ENCODE measurements around the gene HPS5.

DNA sequence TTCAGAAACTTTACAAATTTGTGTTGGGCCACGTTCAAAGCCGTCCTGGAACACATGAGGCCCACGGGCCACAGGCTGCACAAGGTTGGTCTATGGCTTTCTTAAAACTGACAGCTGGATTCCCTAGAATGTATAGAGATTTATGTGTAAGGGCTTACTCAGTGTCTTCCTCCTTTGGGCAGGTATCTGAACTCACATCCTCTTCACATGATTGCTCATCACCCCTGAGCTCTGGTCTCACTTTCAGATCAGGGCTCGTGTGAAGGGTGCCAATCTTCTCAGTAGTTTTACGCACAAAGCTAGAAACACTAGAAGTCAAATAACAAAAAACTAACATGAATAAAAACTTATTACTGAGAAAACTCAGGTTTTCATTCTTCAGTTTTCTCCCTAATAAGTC is 27.1 kb downstream of the HPS5 start:
- TF ChIP-seq, protein P1, sequence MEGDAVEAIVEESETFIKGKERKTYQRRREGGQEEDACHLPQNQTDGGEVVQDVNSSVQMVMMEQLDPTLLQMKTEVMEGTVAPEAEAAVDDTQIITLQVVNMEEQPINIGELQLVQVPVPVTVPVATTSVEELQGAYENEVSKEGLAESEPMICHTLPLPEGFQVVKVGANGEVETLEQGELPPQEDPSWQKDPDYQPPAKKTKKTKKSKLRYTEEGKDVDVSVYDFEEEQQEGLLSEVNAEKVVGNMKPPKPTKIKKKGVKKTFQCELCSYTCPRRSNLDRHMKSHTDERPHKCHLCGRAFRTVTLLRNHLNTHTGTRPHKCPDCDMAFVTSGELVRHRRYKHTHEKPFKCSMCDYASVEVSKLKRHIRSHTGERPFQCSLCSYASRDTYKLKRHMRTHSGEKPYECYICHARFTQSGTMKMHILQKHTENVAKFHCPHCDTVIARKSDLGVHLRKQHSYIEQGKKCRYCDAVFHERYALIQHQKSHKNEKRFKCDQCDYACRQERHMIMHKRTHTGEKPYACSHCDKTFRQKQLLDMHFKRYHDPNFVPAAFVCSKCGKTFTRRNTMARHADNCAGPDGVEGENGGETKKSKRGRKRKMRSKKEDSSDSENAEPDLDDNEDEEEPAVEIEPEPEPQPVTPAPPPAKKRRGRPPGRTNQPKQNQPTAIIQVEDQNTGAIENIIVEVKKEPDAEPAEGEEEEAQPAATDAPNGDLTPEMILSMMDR (IDR thresholded peaks at IDR 0.05), result no peak
- no peak for TF ChIP-seq POLR2AphosphoS5 (IDR thresholded peaks at IDR 0.05)

Measured in upper lobe of left lung (tissue), 4 donors.